Endodermal cell (in vitro differentiated cells): Measurements from ENCODE around the gene YJU2. TPM values are rescaled to one million over a fixed set of nuclear protein-coding genes. Genes with fewer than 3 reads are reported as not detected.

Experiments
- DNase-seq: peaks from one replicate; pipeline ENCODE4 v3.0.0-alpha.2; 2017
- H3K27ac ChIP-seq: 2 replicates; pipeline ENCODE4 v1.5.1; 2013; ENCODE audit warnings: mild to moderate bottlenecking, low read depth, low read length, moderate library complexity
- H3K27me3 ChIP-seq: 2 replicates; pipeline ENCODE4 v1.6.1; 2013; ENCODE audit warnings: mild to moderate bottlenecking, low read length, moderate library complexity; ENCODE audit not compliant: insufficient read depth, control insufficient read depth, poor library complexity, severe bottlenecking
- H3K36me3 ChIP-seq: 2 replicates; pipeline ENCODE4 v1.7.0; 2013; ENCODE audit warnings: mild to moderate bottlenecking, low read length, moderate library complexity; ENCODE audit not compliant: control insufficient read depth, insufficient read depth
- H3K4me1 ChIP-seq: one replicate; pipeline ENCODE4 v1.7.0; 2013; ENCODE audit warnings: low read length; ENCODE audit not compliant: control insufficient read depth, insufficient read depth
- H3K4me3 ChIP-seq: 2 replicates; pipeline ENCODE4 v1.5.1; 2013; ENCODE audit warnings: mild to moderate bottlenecking, low read length, moderate library complexity
- H3K9ac ChIP-seq: 2 replicates; pipeline ENCODE4 v1.6.1; 2013; ENCODE audit warnings: mild to moderate bottlenecking, low read length, moderate library complexity; ENCODE audit not compliant: poor library complexity, severe bottlenecking; ENCODE audit errors: extremely low read depth
- H3K9me3 ChIP-seq: 2 replicates; pipeline ENCODE4 v1.6.1; 2013; ENCODE audit warnings: mild to moderate bottlenecking, low read length, moderate library complexity; ENCODE audit not compliant: control insufficient read depth
- H3K27ac Mint-ChIP-seq: 2 replicates; pipeline ENCODE4 v1.8.0; 2020; ENCODE audit warnings: mixed read lengths
- H3K27me3 Mint-ChIP-seq: 2 replicates; pipeline ENCODE4 v1.8.0; 2021; ENCODE audit warnings: mild to moderate bottlenecking, mixed read lengths; ENCODE audit not compliant: insufficient read depth
- H3K36me3 Mint-ChIP-seq: 2 replicates; pipeline ENCODE4 v1.8.0; 2020; ENCODE audit warnings: low read depth, mixed read lengths
- H3K4me1 Mint-ChIP-seq: 2 replicates; pipeline ENCODE4 v1.8.0; 2020; ENCODE audit warnings: mixed read lengths
- H3K4me3 Mint-ChIP-seq: 2 replicates; pipeline ENCODE4 v1.8.0; 2020; ENCODE audit warnings: mild to moderate bottlenecking, moderate library complexity, mixed read lengths
- H3K9me3 Mint-ChIP-seq: 2 replicates; pipeline ENCODE4 v1.8.0; 2020; ENCODE audit warnings: mild to moderate bottlenecking, mixed read lengths
- CTCF ChIP-seq: fragments of 200-600 bp; sonication (generic); conservative IDR thresholded peaks from 2 replicates; pipeline ENCODE4 v1.5.0; 2021; ENCODE audit warnings: antibody characterized with exemption, mild to moderate bottlenecking
- WGBS, 2 experiments: methylation state at CpG; one replicate each; pipeline versions ENCODE4 v1.1.5 to v1.1.7; 2013; ENCODE audit warnings: missing lambda C conversion rate in 2 of 2, mixed read lengths in 1 of 2; ENCODE audit not compliant: insufficient coverage in 1 of 2, insufficient read length in 1 of 2; 5-methylcytosine and 5-hydroxymethylcytosine counted together
- total RNA-seq, 2 donors: library from RNA; stranded (reverse); fragmentation: NEBNext Ultra II Directional in 1 of 2; extraction: Animal tissue kit (Norgen Biotek cat#: 25700) in 1 of 2; gene quantifications; 2 replicates in 1 of 2; 3 replicates in 1 of 2; pipeline ENCODE4 v1.2.1, GENCODE V29; 2021

YJU2 gene
- total RNA-seq, 2 donors from 2014 or later, result 15.8 to 16.4 TPM

- no peak overlapping the region for H3K27ac ChIP-seq
- H3K4me1 ChIP-seq, result no peaks in the 10 kb centered on the region
- no peak overlapping the region for H3K4me3 Mint-ChIP-seq
- 96 to 99% methylated on average over 22 to 28 of the region's 28 CpGs for WGBS, 2 experiments
- no peak overlapping the region for H3K9ac ChIP-seq
- H3K27me3 Mint-ChIP-seq, result no peaks in the 10 kb centered on the region
- DNase-seq, result no peak
- H3K9me3 ChIP-seq, result peaks cover 9% of the 10 kb centered on the region
- H3K9me3 Mint-ChIP-seq, result peaks cover 24% of the 10 kb centered on the region
- peaks cover 28% of the 10 kb centered on the region for H3K36me3 ChIP-seq
- H3K36me3 Mint-ChIP-seq, result peaks cover 61% of the 10 kb centered on the region
- no peak overlapping the region for H3K27ac Mint-ChIP-seq
- H3K4me1 Mint-ChIP-seq, result no peaks in the 10 kb centered on the region
- no peak overlapping the region for H3K4me3 ChIP-seq
- TF ChIP-seq CTCF, result no peak
- H3K27me3 ChIP-seq, result no peaks in the 10 kb centered on the region
Observed at GRCh38 chr19:4258181-4258580, 11.3 kb downstream of the YJU2 start.

GRCh38 chr19:4260613-4261191, 13.8 kb downstream of the YJU2 start:
- Mint-ChIP-seq H3K9me3 (peaks cover 10% of the 10 kb centered on the region), H3K27ac (no peak overlapping the region), H3K4me3 (no peak overlapping the region), H3K27me3 (no peaks in the 10 kb centered on the region), H3K36me3 (peaks cover 48% of the 10 kb centered on the region), H3K4me1 (no peaks in the 10 kb centered on the region)
- no peak for TF ChIP-seq CTCF
- WGBS, 2 experiments, result 94 to 96% methylated on average over 10 to 11 of the region's 11 CpGs
- Histone ChIP-seq H3K36me3 (peaks cover 17% of the 10 kb centered on the region), H3K27me3 (no peaks in the 10 kb centered on the region), H3K9ac (no peak overlapping the region), H3K4me3 (no peak overlapping the region), H3K4me1 (no peaks in the 10 kb centered on the region), H3K27ac (no peak overlapping the region), H3K9me3 (peaks cover 9% of the 10 kb centered on the region)
- no peak for DNase-seq

- H3K4me3 Mint-ChIP-seq, result no peak overlapping the region
- WGBS, 2 experiments, result 94 to 98% methylated on average over 3 to 4 of the region's 4 CpGs
- no peaks in the 10 kb centered on the region for H3K27me3 Mint-ChIP-seq
Observed at GRCh38 chr19:4264812-4265211, 17.9 kb downstream of the YJU2 start.

More at GRCh38 chr19:4264812-4265211, 17.9 kb downstream of the YJU2 start:
- H3K4me1 Mint-ChIP-seq, result no peaks in the 10 kb centered on the region
- no peak for TF ChIP-seq CTCF
- Histone ChIP-seq H3K27me3 (no peaks in the 10 kb centered on the region), H3K27ac (no peak overlapping the region), H3K4me3 (no peak overlapping the region), H3K9me3 (no peaks in the 10 kb centered on the region), H3K36me3 (peaks cover 16% of the 10 kb centered on the region), H3K9ac (no peak overlapping the region), H3K4me1 (no peaks in the 10 kb centered on the region)
- H3K36me3 Mint-ChIP-seq, result peaks cover 49% of the 10 kb centered on the region
- no peak overlapping the region for H3K27ac Mint-ChIP-seq
- H3K9me3 Mint-ChIP-seq, result no peaks in the 10 kb centered on the region
- DNase-seq, result no peak
